HL-60 (cell line): ENCODE results near the gene CNTRL.

Experiments
- POLR2AphosphoS5 ChIP-seq: IDR thresholded peaks from 2 replicates; pipeline ENCODE4 v1.6.1; 2012; ENCODE audit warnings: low read depth
- TF ChIP-seq, protein P1 (sequence below): IDR thresholded peaks from one replicate; pipeline ENCODE4 v1.5.1; 2011; ENCODE audit warnings: low read length, control low read depth, inconsistent platforms; ENCODE audit not compliant: insufficient read depth
- TF ChIP-seq, protein P2 (sequence below): IDR thresholded peaks from 2 replicates; pipeline ENCODE4 v1.6.1; 2012; ENCODE audit warnings: low read depth; ENCODE audit not compliant: insufficient replicate concordance

DNA sequence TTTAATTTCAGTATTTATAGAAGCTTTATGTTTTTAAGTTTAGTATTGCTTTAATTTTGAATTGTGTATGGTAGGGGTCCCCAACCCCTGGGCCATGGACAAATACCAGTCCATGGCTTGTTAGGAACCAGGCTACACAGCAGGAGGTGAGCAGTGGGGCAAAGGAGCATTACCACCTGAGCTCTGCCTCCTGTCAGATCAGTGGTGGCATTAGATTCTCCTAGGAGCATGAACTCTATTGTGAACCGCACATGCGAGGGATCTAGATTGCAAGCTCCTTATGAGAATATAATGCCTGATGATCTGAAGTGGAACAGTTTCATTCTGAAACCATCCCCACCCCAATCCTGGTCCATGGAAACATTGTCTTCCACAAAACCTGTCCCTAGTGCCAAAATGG, 26.6 kb upstream of the CNTRL start:
- TF ChIP-seq, protein P1, sequence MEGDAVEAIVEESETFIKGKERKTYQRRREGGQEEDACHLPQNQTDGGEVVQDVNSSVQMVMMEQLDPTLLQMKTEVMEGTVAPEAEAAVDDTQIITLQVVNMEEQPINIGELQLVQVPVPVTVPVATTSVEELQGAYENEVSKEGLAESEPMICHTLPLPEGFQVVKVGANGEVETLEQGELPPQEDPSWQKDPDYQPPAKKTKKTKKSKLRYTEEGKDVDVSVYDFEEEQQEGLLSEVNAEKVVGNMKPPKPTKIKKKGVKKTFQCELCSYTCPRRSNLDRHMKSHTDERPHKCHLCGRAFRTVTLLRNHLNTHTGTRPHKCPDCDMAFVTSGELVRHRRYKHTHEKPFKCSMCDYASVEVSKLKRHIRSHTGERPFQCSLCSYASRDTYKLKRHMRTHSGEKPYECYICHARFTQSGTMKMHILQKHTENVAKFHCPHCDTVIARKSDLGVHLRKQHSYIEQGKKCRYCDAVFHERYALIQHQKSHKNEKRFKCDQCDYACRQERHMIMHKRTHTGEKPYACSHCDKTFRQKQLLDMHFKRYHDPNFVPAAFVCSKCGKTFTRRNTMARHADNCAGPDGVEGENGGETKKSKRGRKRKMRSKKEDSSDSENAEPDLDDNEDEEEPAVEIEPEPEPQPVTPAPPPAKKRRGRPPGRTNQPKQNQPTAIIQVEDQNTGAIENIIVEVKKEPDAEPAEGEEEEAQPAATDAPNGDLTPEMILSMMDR, result no peak
- TF ChIP-seq POLR2AphosphoS5, result no peak
- TF ChIP-seq, protein P2, sequence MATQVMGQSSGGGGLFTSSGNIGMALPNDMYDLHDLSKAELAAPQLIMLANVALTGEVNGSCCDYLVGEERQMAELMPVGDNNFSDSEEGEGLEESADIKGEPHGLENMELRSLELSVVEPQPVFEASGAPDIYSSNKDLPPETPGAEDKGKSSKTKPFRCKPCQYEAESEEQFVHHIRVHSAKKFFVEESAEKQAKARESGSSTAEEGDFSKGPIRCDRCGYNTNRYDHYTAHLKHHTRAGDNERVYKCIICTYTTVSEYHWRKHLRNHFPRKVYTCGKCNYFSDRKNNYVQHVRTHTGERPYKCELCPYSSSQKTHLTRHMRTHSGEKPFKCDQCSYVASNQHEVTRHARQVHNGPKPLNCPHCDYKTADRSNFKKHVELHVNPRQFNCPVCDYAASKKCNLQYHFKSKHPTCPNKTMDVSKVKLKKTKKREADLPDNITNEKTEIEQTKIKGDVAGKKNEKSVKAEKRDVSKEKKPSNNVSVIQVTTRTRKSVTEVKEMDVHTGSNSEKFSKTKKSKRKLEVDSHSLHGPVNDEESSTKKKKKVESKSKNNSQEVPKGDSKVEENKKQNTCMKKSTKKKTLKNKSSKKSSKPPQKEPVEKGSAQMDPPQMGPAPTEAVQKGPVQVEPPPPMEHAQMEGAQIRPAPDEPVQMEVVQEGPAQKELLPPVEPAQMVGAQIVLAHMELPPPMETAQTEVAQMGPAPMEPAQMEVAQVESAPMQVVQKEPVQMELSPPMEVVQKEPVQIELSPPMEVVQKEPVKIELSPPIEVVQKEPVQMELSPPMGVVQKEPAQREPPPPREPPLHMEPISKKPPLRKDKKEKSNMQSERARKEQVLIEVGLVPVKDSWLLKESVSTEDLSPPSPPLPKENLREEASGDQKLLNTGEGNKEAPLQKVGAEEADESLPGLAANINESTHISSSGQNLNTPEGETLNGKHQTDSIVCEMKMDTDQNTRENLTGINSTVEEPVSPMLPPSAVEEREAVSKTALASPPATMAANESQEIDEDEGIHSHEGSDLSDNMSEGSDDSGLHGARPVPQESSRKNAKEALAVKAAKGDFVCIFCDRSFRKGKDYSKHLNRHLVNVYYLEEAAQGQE, result no peak
